Mesodermal cell (in vitro differentiated cells): ENCODE measurements around the gene SET.

Experiments used
- H3K27ac ChIP-seq: 2 replicates; pipeline ENCODE4 v1.7.0; 2013; ENCODE audit warnings: mild to moderate bottlenecking, low read depth, low read length, moderate library complexity; ENCODE audit not compliant: severe bottlenecking
- H3K36me3 ChIP-seq: 2 replicates; pipeline ENCODE4 v1.7.1; 2013; ENCODE audit warnings: mild to moderate bottlenecking, low read length, moderate library complexity; ENCODE audit not compliant: control insufficient read depth, insufficient read depth
- H3K4me1 ChIP-seq: one replicate; pipeline ENCODE4 v1.7.1; 2013; ENCODE audit warnings: mild to moderate bottlenecking, low read length; ENCODE audit not compliant: insufficient read depth, control insufficient read depth, poor library complexity, severe bottlenecking
- H3K4me3 ChIP-seq: 2 replicates; pipeline ENCODE4 v1.7.0; 2013; ENCODE audit warnings: low read length, control low read depth, mild to moderate bottlenecking; ENCODE audit not compliant: insufficient read depth, poor library complexity, severe bottlenecking; ENCODE audit errors: extremely low read depth
- H3K9me3 ChIP-seq: 2 replicates; pipeline ENCODE4 v1.7.1; 2013; ENCODE audit warnings: mild to moderate bottlenecking, low read length, moderate library complexity; ENCODE audit not compliant: control insufficient read depth
- WGBS, 2 experiments: methylation state at CpG; one replicate each; pipeline ENCODE4 v1.1.5; 2013; ENCODE audit warnings: missing lambda C conversion rate in 2 of 2; ENCODE audit not compliant: insufficient coverage in 2 of 2; 5-methylcytosine and 5-hydroxymethylcytosine counted together

SET gene

GRCh38 chr9:128731691-128732090 lies 42.7 kb downstream of the SET start:
- H3K4me1 ChIP-seq = no peaks in the 10 kb centered on the region
- H3K36me3 ChIP-seq = peaks cover 17% of the 10 kb centered on the region
- no peaks in the 10 kb centered on the region for H3K9me3 ChIP-seq
- H3K4me3 ChIP-seq = no peak overlapping the region
- 67 to 97% methylated on average over 3 to 6 of the region's 9 CpGs for WGBS, 2 experiments
- H3K27ac ChIP-seq = no peak overlapping the region

DNA sequence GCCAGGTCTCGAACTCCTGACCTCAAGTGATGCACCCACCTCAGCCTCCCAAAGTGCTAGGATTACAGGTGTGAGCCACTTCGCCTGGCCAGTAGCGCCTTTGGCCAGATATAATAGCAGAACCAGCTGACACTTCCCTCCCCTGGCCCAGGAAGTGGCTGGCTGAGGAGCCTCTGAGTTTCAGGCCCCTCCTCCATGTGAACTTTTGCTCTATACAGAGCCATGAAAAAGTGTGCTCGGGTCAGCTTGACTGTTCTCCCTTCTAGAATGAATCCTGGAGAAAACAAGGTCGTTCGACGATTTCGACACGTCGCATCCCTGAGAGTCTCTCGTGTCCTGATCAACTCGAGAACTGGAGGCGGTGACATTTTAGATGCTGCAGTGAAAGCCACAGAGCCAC lies 43.6 kb downstream of the SET start:
- WGBS, 2 experiments = 94% methylated on average over 13 of the region's 13 CpGs
- H3K36me3 ChIP-seq = peaks cover 17% of the 10 kb centered on the region
- H3K4me3 ChIP-seq = no peak overlapping the region

GRCh38 chr9:128733256-128733655 lies 44.2 kb downstream of the SET start:
- Histone ChIP-seq H3K27ac (no peak overlapping the region), H3K4me1 (no peaks in the 10 kb centered on the region), H3K36me3 (peaks cover 17% of the 10 kb centered on the region), H3K9me3 (no peaks in the 10 kb centered on the region), H3K4me3 (no peak overlapping the region)
- WGBS, 2 experiments = 0 to 13% methylated on average over 2 to 8 of the region's 9 CpGs

More for the DNA sequence above, 43.6 kb downstream of the SET start:
- no peak overlapping the region for H3K27ac ChIP-seq
- no peaks in the 10 kb centered on the region for H3K9me3 ChIP-seq
- no peaks in the 10 kb centered on the region for H3K4me1 ChIP-seq

GRCh38 chr9:128735373-128735772 lies 46.4 kb downstream of the SET start:
- Histone ChIP-seq H3K27ac (no peak overlapping the region), H3K4me1 (no peaks in the 10 kb centered on the region), H3K9me3 (no peaks in the 10 kb centered on the region), H3K4me3 (no peak overlapping the region), H3K36me3 (peaks cover 25% of the 10 kb centered on the region)
- 75 to 100% methylated on average over 1 to 2 of the region's 2 CpGs for WGBS, 2 experiments

DNA sequence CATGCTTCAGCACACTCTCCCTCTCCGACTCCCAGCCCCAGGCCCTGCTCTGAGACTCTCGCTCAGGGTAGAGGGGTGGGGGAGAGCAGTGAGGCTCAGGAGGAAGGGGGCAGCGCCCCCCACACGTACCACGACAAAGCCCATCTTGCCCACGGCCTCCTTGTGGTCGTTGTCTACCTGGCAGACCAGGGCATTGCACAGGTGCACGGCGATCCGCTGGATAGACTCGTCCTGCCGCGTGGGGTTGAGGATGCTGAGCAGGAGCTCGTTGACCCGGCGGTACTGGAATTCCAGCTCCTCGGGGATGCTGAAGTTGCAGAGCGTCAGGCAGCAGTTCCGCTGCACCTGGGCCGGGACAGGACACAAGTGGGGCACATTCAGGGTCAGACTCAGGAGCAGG lies 53.4 kb downstream of the SET start:
- Histone ChIP-seq H3K4me3 (no peak overlapping the region), H3K4me1 (no peaks in the 10 kb centered on the region), H3K9me3 (no peaks in the 10 kb centered on the region), H3K27ac (no peak overlapping the region), H3K36me3 (peaks cover 22% of the 10 kb centered on the region)
- 85 to 86% methylated on average over 18 to 19 of the region's 20 CpGs for WGBS, 2 experiments

DNA sequence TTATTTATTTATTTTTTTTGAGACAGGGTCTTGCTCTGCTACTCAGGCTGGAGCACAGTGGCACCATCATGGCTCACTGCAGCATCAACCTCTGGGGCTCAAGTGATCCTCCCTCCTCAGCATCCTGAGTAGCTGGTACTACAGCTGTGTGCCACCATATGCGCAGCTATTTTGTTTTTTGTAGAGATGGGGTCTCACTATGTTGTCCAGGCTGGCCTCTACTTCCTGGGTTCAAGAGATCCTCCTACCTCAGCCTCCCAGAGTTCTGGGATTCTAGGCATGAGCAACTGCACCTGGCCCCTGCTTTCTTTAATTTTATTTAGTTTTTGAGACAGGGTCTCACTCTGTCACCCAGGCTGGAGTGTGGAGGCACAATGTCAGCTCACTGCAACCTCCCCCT lies 54.4 kb downstream of the SET start:
- Histone ChIP-seq H3K4me3 (no peak overlapping the region), H3K9me3 (no peaks in the 10 kb centered on the region), H3K4me1 (no peaks in the 10 kb centered on the region), H3K27ac (no peak overlapping the region), H3K36me3 (peaks cover 22% of the 10 kb centered on the region)
- no CpG with 5 or more reads among the region's 1 CpG for WGBS, 2 experiments
